Sigmoid colon (tissue), 4 donors: ENCODE measurements around the gene FIBP.
A peak's percentile ranks its signal among the peaks of the same experiment; 100 is the strongest.

ENCODE experiments used
- POLR2A ChIP-seq, 2 donors: fragments of 450-650 bp; IDR thresholded peaks; one replicate each; pipeline ENCODE4 v1.6.1; 2016; ENCODE audit warnings: antibody characterized with exemption in 2 of 2, mild to moderate bottlenecking in 2 of 2, moderate library complexity in 2 of 2
- POLR2AphosphoS5 ChIP-seq, 4 donors: sonication (generic); formaldehyde crosslinking; IDR thresholded peaks; one replicate each; pipeline ENCODE4 v1.6.1; 2017; ENCODE audit warnings: antibody characterized with exemption in 4 of 4
- TF ChIP-seq, protein P1 (sequence below), 4 experiments: fragments of 450-650 bp in 3 of 4; fragments of 200-600 bp in 1 of 4; IDR thresholded peaks; one replicate each; pipeline ENCODE4 v1.5.1; 2016 to 2019; ENCODE audit warnings: antibody characterized with exemption in 4 of 4, mild to moderate bottlenecking in 3 of 4, moderate library complexity in 2 of 4

DNA sequence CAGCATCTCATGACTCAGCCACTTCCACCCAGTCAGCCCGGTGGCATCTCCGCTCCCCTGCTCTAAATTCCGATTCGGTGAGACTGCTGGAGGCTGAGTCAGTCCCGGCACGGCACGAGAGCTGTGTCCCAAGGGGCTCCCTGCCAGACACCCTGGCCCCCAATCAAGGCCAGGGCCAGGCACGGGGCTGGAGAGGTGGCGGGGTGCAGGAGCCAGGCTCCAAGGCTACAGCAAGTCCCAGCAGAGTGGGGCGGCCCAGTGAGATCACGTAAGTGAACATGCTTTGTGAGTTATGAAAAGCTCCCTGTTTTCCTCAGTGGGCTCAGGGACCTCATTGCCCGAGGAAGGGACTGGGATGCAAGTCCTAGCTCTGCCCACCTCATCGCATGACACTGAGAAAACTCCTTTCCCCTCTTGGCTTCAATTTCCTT is 27.6 kb upstream of the FIBP start:
- TF ChIP-seq, protein P1, sequence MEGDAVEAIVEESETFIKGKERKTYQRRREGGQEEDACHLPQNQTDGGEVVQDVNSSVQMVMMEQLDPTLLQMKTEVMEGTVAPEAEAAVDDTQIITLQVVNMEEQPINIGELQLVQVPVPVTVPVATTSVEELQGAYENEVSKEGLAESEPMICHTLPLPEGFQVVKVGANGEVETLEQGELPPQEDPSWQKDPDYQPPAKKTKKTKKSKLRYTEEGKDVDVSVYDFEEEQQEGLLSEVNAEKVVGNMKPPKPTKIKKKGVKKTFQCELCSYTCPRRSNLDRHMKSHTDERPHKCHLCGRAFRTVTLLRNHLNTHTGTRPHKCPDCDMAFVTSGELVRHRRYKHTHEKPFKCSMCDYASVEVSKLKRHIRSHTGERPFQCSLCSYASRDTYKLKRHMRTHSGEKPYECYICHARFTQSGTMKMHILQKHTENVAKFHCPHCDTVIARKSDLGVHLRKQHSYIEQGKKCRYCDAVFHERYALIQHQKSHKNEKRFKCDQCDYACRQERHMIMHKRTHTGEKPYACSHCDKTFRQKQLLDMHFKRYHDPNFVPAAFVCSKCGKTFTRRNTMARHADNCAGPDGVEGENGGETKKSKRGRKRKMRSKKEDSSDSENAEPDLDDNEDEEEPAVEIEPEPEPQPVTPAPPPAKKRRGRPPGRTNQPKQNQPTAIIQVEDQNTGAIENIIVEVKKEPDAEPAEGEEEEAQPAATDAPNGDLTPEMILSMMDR (IDR thresholded peaks at IDR 0.05): no peak
- TF ChIP-seq POLR2AphosphoS5 (IDR thresholded peaks at IDR 0.05) (peak; percentile 57 to 91 (median 66)), POLR2A (IDR thresholded peaks at IDR 0.05) (no peak)
